Panc1 (cell line): ENCODE data around the gene SLC25A42. TPM values are rescaled to one million over a fixed set of nuclear protein-coding genes. Genes with fewer than 3 reads are reported as not detected.

Experiments used
- ATAC-seq: fragments of 200-7000 bp; cut with Tn5 transposase; 2 replicates; pipeline ENCODE4 v1.9.1; 2020; ENCODE audit warnings: mild to moderate bottlenecking, moderate library complexity
- BruUV-seq: library from RNA; stranded (reverse); fragments of 400-500 nt; replicated peaks from 2 replicates; lab custom pipeline; 2021; lab: Mats Ljungman, UMichigan
- CTCF ChIA-PET: fragments of 300-600 bp; sonication (Branson Sonifier 250); formaldehyde crosslinking; loops from one replicate; lab custom pipeline; 2022; ENCODE audit warnings: antibody characterized with exemption; lab: Charles Lee
- POLR2A ChIA-PET: fragments of 300-600 bp; sonication (Branson Sonifier 250); formaldehyde crosslinking; loops from one replicate; lab custom pipeline; 2022; ENCODE audit warnings: antibody characterized with exemption; lab: Charles Lee
- DNase-seq: peaks from one replicate; pipeline ENCODE4 v3.0.0-alpha.2; 2010; ENCODE audit warnings: low read depth, low spot score
- H3K27ac ChIP-seq: 2 replicates; pipeline ENCODE4 v1.5.1; 2011; ENCODE audit warnings: mild to moderate bottlenecking, low read length, inconsistent platforms
- H3K27me3 ChIP-seq: fragments of 200-500 bp; sonication (Bioruptor generic); 2 replicates; pipeline ENCODE4 v1.6.0; 2014; ENCODE audit warnings: low read length, inconsistent platforms; ENCODE audit not compliant: control insufficient read depth, insufficient read depth
- H3K36me3 ChIP-seq: fragments of 200-500 bp; sonication (Bioruptor generic); 2 replicates; pipeline ENCODE4 v1.5.1; 2014; ENCODE audit warnings: inconsistent platforms, mild to moderate bottlenecking, low read length, moderate library complexity; ENCODE audit not compliant: control insufficient read depth, insufficient read depth
- H3K4me1 ChIP-seq: 2 replicates; pipeline ENCODE4 v1.5.1; 2011; ENCODE audit warnings: inconsistent platforms, mild to moderate bottlenecking, low read length, moderate library complexity; ENCODE audit not compliant: control insufficient read depth, insufficient read depth
- H3K4me3 ChIP-seq, 2 experiments: 2 replicates each; pipeline ENCODE4 v1.5.1; 2011 to 2012; ENCODE audit warnings: low read depth in 2 of 2, low read length in 2 of 2, mild to moderate bottlenecking in 2 of 2, inconsistent platforms in 1 of 2, moderate library complexity in 1 of 2
- H3K9me3 ChIP-seq: fragments of 200-500 bp; sonication (Bioruptor generic); 2 replicates; pipeline ENCODE4 v1.5.1; 2014; ENCODE audit warnings: low read depth, mild to moderate bottlenecking, inconsistent platforms, low read length, moderate library complexity; ENCODE audit not compliant: control insufficient read depth, insufficient read depth
- POLR2AphosphoS5 ChIP-seq: IDR thresholded peaks from 2 replicates; pipeline ENCODE4 v1.6.1; 2012; ENCODE audit warnings: mild to moderate bottlenecking, low read depth, low read length, moderate library complexity
- SIN3A ChIP-seq: IDR thresholded peaks from 2 replicates; pipeline ENCODE4 v1.6.1; 2012; ENCODE audit warnings: low read depth, mild to moderate bottlenecking, low read length, moderate library complexity, borderline replicate concordance; ENCODE audit not compliant: insufficient read depth
- TCF7L2 ChIP-seq: IDR thresholded peaks from 2 replicates; pipeline ENCODE4 v1.6.1; 2011; ENCODE audit warnings: mild to moderate bottlenecking, low read depth, low read length, inconsistent platforms
- in situ Hi-C: cut with HindIII; loops from 2 replicates; pipeline ENCODE4 v1.10.0; 2016; ENCODE audit warnings: low sequenced_read_pairs, low pct_unique_long_range_greater_than_20kb
- intact Hi-C: fragments of 100-400 bp; cut with micrococcal nuclease; formaldehyde crosslinking; loops from one replicate; pipeline ENCODE4 v1.10.0; 2022; ENCODE audit not compliant: unreplicated experiment
- total RNA-seq: library from RNA; stranded (reverse); gene quantifications from one replicate; pipeline ENCODE4 v1.2.1, GENCODE V29; 2021; ENCODE audit not compliant: unreplicated experiment
- TF ChIP-seq, protein P1 (sequence below), 2 experiments: IDR thresholded peaks; 2 replicates each; pipeline ENCODE4 v1.6.1; 2011 to 2012; ENCODE audit warnings: low read depth in 2 of 2, control low read depth in 1 of 2, low read length in 1 of 2, mild to moderate bottlenecking in 1 of 2, moderate library complexity in 1 of 2; ENCODE audit not compliant: insufficient read depth in 1 of 2
- TF ChIP-seq, protein P2 (sequence below): fragments of 450-650 bp; IDR thresholded peaks from 2 replicates; pipeline ENCODE4 v1.5.1; 2017; ENCODE audit warnings: mild to moderate bottlenecking

Gene SLC25A42
- total RNA-seq, 1 experiment from 2014 or later: 2.6 TPM

- Histone ChIP-seq H3K9me3 (no peaks in the 10 kb centered on the region), H3K36me3 (no peaks in the 10 kb centered on the region), H3K27me3 (no peaks in the 10 kb centered on the region), H3K4me1 (peaks cover 9% of the 10 kb centered on the region), H3K4me3 (no peak overlapping the region), H3K27ac (no peak overlapping the region)
- POLR2A ChIA-PET: no interaction called here
- ATAC-seq (no peak), DNase-seq (no peak)
- intact Hi-C loops (no loop called here), in situ Hi-C loops (no loop called here)
- CTCF ChIA-PET: no interaction called here
- TF ChIP-seq TCF7L2 (no peak), SIN3A (no peak), POLR2AphosphoS5 (no peak)
- TF ChIP-seq, protein P1, sequence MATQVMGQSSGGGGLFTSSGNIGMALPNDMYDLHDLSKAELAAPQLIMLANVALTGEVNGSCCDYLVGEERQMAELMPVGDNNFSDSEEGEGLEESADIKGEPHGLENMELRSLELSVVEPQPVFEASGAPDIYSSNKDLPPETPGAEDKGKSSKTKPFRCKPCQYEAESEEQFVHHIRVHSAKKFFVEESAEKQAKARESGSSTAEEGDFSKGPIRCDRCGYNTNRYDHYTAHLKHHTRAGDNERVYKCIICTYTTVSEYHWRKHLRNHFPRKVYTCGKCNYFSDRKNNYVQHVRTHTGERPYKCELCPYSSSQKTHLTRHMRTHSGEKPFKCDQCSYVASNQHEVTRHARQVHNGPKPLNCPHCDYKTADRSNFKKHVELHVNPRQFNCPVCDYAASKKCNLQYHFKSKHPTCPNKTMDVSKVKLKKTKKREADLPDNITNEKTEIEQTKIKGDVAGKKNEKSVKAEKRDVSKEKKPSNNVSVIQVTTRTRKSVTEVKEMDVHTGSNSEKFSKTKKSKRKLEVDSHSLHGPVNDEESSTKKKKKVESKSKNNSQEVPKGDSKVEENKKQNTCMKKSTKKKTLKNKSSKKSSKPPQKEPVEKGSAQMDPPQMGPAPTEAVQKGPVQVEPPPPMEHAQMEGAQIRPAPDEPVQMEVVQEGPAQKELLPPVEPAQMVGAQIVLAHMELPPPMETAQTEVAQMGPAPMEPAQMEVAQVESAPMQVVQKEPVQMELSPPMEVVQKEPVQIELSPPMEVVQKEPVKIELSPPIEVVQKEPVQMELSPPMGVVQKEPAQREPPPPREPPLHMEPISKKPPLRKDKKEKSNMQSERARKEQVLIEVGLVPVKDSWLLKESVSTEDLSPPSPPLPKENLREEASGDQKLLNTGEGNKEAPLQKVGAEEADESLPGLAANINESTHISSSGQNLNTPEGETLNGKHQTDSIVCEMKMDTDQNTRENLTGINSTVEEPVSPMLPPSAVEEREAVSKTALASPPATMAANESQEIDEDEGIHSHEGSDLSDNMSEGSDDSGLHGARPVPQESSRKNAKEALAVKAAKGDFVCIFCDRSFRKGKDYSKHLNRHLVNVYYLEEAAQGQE (IDR thresholded peaks at IDR 0.05; ENCODE audit: insufficient read depth in 1 of 2, low read depth in 2 of 2, low read length in 1 of 2): no peak
- TF ChIP-seq, protein P2, sequence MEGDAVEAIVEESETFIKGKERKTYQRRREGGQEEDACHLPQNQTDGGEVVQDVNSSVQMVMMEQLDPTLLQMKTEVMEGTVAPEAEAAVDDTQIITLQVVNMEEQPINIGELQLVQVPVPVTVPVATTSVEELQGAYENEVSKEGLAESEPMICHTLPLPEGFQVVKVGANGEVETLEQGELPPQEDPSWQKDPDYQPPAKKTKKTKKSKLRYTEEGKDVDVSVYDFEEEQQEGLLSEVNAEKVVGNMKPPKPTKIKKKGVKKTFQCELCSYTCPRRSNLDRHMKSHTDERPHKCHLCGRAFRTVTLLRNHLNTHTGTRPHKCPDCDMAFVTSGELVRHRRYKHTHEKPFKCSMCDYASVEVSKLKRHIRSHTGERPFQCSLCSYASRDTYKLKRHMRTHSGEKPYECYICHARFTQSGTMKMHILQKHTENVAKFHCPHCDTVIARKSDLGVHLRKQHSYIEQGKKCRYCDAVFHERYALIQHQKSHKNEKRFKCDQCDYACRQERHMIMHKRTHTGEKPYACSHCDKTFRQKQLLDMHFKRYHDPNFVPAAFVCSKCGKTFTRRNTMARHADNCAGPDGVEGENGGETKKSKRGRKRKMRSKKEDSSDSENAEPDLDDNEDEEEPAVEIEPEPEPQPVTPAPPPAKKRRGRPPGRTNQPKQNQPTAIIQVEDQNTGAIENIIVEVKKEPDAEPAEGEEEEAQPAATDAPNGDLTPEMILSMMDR: no peak
- BruUV-seq: no TSS peak
These were observed 4.6 kb upstream of the SLC25A42 start for GRCh38 chr19:19059018-19059836.

DNA sequence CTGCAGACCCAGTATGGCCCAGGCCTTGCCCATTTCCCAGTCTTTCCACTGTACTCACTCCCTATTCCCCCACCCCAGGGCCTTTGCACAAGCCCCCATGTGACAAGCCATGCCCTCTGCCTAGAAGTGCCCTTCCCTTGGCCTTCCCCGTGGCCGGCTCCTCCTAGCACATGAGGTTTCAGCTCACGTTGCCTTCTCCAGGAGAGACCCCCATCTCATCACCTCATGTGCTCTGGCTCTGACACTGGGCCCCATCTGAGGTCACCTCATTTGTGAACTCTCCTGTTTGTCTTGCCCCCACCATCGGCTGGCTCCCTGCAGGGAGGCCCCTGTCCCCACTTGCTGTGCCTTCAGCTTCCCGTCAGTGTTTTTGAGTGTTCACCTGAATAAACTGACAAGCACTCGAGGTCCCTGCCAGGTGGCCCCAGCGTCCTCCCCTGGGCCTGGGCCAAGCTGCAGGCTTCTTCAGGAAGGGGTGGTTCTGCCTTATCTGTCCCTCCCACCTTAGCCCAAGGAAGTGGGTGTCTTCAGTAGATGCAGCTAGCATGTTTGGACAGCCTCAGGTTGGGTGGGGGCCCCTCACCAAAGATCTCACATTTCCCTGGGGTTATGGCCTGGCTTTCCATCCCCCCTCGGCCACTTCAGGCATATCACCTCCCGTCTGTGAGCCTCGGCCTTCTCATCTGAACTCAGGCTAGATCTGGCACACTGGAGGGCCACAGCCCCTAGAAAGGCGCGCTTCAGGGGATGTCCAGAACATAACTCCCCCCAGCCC lies 3.8 kb upstream of the SLC25A42 start:
- no TSS peak for BruUV-seq
- H3K36me3 ChIP-seq: no peaks in the 10 kb centered on the region

More for the DNA sequence above, 3.8 kb upstream of the SLC25A42 start:
- DNase-seq (no peak), ATAC-seq (no peak)
- Histone ChIP-seq H3K27me3 (no peaks in the 10 kb centered on the region), H3K27ac (no peak overlapping the region), H3K4me3 (no peak overlapping the region), H3K9me3 (no peaks in the 10 kb centered on the region), H3K4me1 (peaks cover 13% of the 10 kb centered on the region)
- ChIA-PET CTCF (no interaction called here), POLR2A (no interaction called here)
- TF ChIP-seq POLR2AphosphoS5 (no peak), TCF7L2 (no peak), SIN3A (no peak)
- TF ChIP-seq, protein P1 (IDR thresholded peaks at IDR 0.05; ENCODE audit: insufficient read depth in 1 of 2, low read depth in 2 of 2, low read length in 1 of 2): no peak
- TF ChIP-seq, protein P2: no peak
- intact Hi-C loops (loop anchor here (10.0 kb wide), 1 partner anchor 75 kb away; the partner anchor contains the start of gene TMEM161A), in situ Hi-C loops (no loop called here)
